Central memory CD8-positive, alpha-beta T cell (primary cell): ENCODE results near the gene ANKS4B.
"Not testable (repeated sequence)": the region's sequence is repeated elsewhere in the genome, so short reads cannot be mapped to it uniquely, and the experiment has no call there.

Experiments used
- ATAC-seq: fragments of 150-1000 bp; cut with Tn5 transposase; replicated peaks from 2 replicates; pipeline ENCODE4 v1.10.0; 2022; ENCODE audit warnings: mild to moderate bottlenecking, moderate FRiP score, moderate number of reproducible peaks; ENCODE audit not compliant: poor library complexity, severe bottlenecking; ENCODE audit errors: extremely low read depth
- DNase-seq, 2 donors: peaks; one replicate each; pipeline ENCODE4 v3.0.0; 2021; ENCODE audit warnings: low spot score in 2 of 2
- H3K27ac Mint-ChIP-seq: one replicate; pipeline ENCODE4 v1.8.0; 2022; ENCODE audit warnings: low read depth, mild to moderate bottlenecking, moderate library complexity, mixed read lengths
- H3K27me3 Mint-ChIP-seq: one replicate; pipeline ENCODE4 v1.8.0; 2022; ENCODE audit warnings: mixed read lengths
- H3K36me3 Mint-ChIP-seq: one replicate; pipeline ENCODE4 v1.8.0; 2022; ENCODE audit warnings: mild to moderate bottlenecking, moderate library complexity, mixed read lengths; ENCODE audit not compliant: insufficient read depth
- H3K4me1 Mint-ChIP-seq: one replicate; pipeline ENCODE4 v1.8.0; 2022; ENCODE audit warnings: mixed read lengths
- H3K4me3 Mint-ChIP-seq: one replicate; pipeline ENCODE4 v1.8.0; 2022; ENCODE audit warnings: mild to moderate bottlenecking, moderate library complexity, mixed read lengths
- H3K9me3 Mint-ChIP-seq: one replicate; pipeline ENCODE4 v1.8.0; 2022; ENCODE audit warnings: mixed read lengths

Gene ANKS4B

GRCh38 chr16:21272763-21273162 lies 39.3 kb downstream of the ANKS4B start:
- not testable (repeated sequence) for H3K36me3 Mint-ChIP-seq, DNase-seq, H3K4me3 Mint-ChIP-seq, H3K27ac Mint-ChIP-seq, H3K9me3 Mint-ChIP-seq, H3K4me1 Mint-ChIP-seq, ATAC-seq
- peaks cover 60% of the 10 kb centered on the region for H3K27me3 Mint-ChIP-seq

DNA sequence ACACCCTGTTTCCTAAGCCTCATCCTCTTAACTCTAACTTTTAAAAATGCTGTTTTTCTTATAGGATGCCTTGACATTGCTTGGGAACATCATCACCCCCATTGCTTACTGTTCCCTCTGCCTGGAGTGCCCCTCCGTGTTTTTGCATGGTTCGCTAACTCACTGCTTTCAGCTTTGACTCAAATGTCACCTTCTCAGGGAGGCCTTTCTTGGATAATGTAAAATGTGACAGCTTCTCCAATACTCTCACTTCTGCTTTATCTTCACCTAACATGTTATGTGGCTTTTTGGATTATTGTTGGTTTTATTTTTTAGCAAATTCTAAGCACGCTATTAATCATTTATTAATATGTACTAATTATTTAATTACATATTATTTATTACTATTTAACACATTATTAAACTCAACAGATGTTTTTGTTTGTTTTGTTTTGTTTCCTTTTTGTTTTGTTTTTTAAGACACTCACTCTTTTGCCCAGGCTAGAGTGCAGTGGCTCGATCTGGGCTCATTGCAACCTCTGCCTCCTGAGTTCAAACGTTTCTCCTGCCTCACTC lies 40.8 kb downstream of the ANKS4B start:
- ATAC-seq (no peak), DNase-seq (no peak)
- Mint-ChIP-seq H3K4me1 (peaks cover 7% of the 10 kb centered on the region), H3K9me3 (no peaks in the 10 kb centered on the region), H3K4me3 (no peak overlapping the region), H3K27ac (no peak overlapping the region), H3K36me3 (peaks cover 2% of the 10 kb centered on the region), H3K27me3 (peaks cover 75% of the 10 kb centered on the region)

DNA sequence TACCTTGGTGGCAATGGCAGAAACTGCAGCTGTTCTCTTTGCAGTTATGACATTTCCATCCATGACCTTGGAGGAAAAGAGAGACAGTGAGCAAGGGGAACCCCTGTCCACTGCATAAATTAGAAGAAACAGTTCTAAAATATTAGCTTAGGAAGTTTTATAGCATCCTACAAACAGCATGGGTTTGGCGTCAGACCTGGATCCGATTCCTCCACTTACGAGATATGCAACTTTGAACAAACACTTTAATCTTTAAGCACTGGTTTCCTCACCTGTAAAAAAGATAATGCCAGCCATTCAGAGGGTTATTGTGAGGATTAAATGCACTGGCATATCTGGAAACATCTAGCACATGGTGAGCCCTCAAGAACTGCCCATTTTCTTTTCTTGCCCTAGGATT lies 42.0 kb downstream of the ANKS4B start:
- ATAC-seq = no peak

DNA sequence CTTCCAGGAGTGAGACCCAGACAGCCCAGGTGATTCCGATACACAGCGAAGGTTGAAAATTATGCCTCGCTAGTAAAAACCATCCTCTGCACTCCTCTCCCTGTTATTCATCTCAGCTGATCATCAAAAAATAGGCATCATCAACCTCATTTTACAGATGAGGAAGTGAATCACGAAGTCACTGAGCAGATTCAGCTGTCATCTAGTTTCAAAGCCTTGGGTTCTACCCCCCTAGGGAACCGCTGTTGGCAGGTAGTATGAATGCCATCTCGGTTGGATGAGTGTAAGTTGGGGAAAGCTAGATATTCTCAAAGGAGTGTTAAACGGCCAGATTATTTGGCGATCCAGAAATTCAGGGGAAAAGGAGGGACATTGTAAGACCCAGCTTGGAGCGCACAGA lies 42.6 kb downstream of the ANKS4B start:
- Mint-ChIP-seq H3K27me3 (peaks cover 89% of the 10 kb centered on the region), H3K36me3 (peaks cover 2% of the 10 kb centered on the region), H3K4me1 (peaks cover 7% of the 10 kb centered on the region), H3K27ac (no peak overlapping the region), H3K9me3 (no peaks in the 10 kb centered on the region), H3K4me3 (no peak overlapping the region)
- DNase-seq = no peak
- no peak for ATAC-seq

More for the DNA sequence above, 42.0 kb downstream of the ANKS4B start:
- Mint-ChIP-seq H3K4me1 (peaks cover 7% of the 10 kb centered on the region), H3K9me3 (no peaks in the 10 kb centered on the region), H3K27me3 (peaks cover 88% of the 10 kb centered on the region), H3K4me3 (no peak overlapping the region), H3K27ac (no peak overlapping the region), H3K36me3 (peaks cover 2% of the 10 kb centered on the region)
- no peak for DNase-seq

DNA sequence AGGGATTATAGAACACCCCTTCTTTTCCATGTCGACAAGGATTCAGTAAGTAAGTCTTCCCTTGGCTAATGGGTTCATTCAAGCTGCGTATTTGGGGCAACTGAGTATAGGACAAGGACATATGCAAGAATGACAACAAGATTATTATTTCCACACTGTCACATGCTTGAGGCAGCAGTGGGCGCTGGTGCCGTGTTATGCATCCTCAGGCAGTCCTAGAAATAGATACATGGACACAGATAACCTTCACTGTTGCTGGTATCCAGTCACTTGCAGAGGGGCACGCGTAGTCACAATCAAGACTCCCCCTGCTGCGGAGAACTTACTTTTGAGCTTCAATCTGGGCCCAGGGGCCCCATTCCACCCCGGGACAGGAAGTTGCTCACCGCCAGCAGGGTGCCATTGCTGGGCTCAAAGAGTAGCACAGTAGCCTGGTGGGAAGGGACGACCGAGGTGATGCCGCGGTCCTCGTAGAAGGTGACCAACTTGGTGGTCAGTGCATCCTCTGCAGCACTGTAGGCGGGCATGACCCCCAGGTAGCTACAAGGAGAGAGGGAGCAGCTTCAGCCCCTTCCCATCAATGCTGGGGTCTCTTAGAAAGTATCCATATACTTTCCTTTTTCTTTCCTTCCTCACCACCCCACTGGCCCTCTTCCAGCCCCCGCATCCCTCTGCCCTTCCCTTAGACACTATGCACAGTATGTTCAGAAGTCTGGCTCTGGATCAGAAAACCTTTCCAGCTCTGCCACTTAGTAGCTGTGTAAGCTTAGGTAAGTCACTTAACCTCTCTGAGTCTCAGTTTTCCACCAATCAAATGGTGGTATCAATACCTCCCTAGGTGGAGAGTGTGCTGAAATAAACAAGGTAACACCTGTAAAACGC lies 43.8 kb downstream of the ANKS4B start:
- Mint-ChIP-seq H3K27me3 (peaks cover 94% of the 10 kb centered on the region), H3K9me3 (no peaks in the 10 kb centered on the region), H3K4me1 (peaks cover 7% of the 10 kb centered on the region), H3K27ac (no peak overlapping the region), H3K4me3 (no peak overlapping the region), H3K36me3 (peaks cover 2% of the 10 kb centered on the region)
- ATAC-seq (no peak), DNase-seq (no peak)

DNA sequence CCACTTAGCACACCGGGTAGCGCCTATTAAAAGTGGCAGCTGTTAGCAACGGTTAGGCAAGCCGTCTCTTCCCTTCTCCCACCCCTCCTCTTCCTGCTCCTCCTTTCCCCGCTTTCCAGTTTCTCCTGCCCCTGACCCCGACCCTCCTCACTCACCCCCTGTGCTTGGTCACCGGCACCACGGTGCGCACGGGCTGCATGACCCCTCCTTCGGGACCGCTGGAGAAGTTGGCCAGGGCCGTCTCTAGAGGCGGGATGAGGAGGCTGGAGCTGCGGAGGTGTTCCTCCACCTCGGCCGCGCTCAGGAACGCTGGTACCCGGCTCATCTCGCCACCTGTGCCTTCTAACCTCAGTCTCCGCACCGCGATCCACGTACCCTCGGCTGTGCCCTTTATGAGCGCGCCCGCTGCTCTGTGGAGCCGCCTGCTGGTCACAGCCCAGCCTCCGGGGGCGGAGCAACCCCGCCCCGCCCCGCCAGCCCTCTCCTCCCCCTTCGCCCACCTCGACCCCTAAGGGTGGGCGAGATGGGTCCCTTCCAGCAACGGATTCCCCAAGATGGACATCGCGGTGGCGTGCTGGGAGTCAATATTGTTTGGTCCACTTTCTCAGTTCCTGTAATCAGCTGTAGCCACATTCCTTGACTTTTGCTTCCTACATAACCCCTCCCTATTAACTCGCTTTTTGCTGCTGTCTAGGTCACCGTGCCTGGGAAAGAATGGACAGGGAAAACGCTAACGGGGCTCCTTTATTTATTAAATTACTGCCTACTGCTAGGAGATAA lies 44.6 kb downstream of the ANKS4B start, which contains the start of gene CRYM:
TSS of gene CRYM (minus strand) at position 364 of the 780 bp plus-strand sequence. CDS start at position 325, 39 bp downstream.
- H3K4me3 Mint-ChIP-seq = no peak within 1 kb of the TSS
- peaks cover 92% of the 10 kb centered on the region for H3K27me3 Mint-ChIP-seq
- H3K4me1 Mint-ChIP-seq = peaks cover 7% of the 10 kb centered on the region
- peaks cover 2% of the 10 kb centered on the region for H3K36me3 Mint-ChIP-seq
- DNase-seq (no peak), ATAC-seq (no peak)
- H3K9me3 Mint-ChIP-seq = no peaks in the 10 kb centered on the region
- no peak within 1 kb of the TSS for H3K27ac Mint-ChIP-seq

DNA sequence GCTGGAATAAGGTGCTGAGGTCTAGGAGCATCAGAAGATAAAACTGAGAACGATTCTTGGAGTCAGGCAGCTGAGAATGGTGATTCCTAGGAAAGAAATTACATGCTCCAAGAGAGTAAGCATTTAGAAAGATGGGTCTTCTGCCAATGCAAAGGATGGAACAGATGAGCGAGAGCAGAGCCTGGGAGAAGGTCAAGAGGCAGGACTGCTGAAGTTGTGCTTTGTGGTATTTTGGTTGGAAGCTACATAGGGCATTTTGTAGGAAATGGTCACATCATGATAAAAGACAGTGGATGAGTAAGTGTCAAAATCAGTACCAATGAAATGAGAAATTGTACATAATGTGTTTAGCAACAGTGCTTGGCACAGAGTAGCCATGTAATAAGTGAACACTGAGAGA lies 46.0 kb downstream of the ANKS4B start:
- DNase-seq (no peak), ATAC-seq (no peak)
- Mint-ChIP-seq H3K9me3 (peaks cover 4% of the 10 kb centered on the region), H3K4me1 (peaks cover 12% of the 10 kb centered on the region), H3K4me3 (no peak overlapping the region), H3K27me3 (peaks cover 92% of the 10 kb centered on the region), H3K36me3 (no peaks in the 10 kb centered on the region), H3K27ac (no peak overlapping the region)

GRCh38 chr16:21281698-21282389 lies 48.3 kb downstream of the ANKS4B start:
- H3K27me3 Mint-ChIP-seq = peaks cover 84% of the 10 kb centered on the region
- no peak overlapping the region for H3K27ac Mint-ChIP-seq
- H3K4me3 Mint-ChIP-seq = no peak overlapping the region

GRCh38 chr16:21283521-21284289 lies 50.2 kb downstream of the ANKS4B start:
- H3K36me3 Mint-ChIP-seq = no peaks in the 10 kb centered on the region
- H3K4me3 Mint-ChIP-seq = no peak overlapping the region
- peaks cover 6% of the 10 kb centered on the region for H3K9me3 Mint-ChIP-seq
- H3K27ac Mint-ChIP-seq = no peak overlapping the region
- peaks cover 83% of the 10 kb centered on the region for H3K27me3 Mint-ChIP-seq
- no peak for DNase-seq
- no peak for ATAC-seq
- H3K4me1 Mint-ChIP-seq = peaks cover 6% of the 10 kb centered on the region

More at GRCh38 chr16:21281698-21282389, 48.3 kb downstream of the ANKS4B start:
- H3K9me3 Mint-ChIP-seq = peaks cover 6% of the 10 kb centered on the region
- peaks cover 13% of the 10 kb centered on the region for H3K4me1 Mint-ChIP-seq
- DNase-seq (no peak), ATAC-seq (no peak)
- no peaks in the 10 kb centered on the region for H3K36me3 Mint-ChIP-seq

DNA sequence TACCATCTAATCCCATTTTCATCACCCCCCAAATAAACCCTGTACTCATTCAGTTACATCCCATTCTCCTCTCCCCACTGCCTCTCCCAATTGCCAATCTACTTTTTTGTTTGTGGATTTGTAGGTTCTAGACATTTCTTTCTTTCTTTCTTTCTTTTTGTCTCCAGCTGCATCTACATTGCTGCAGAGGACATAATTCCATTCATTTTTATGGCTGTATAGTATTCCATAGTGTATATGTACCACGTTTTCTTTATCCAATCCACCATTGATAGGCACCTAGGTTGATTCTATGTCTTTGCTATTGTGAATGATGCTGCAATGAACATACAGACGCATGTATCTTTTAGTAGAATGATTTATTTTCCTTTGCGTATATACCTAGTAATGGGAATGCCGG lies 50.9 kb downstream of the ANKS4B start:
- H3K27me3 Mint-ChIP-seq = peaks cover 83% of the 10 kb centered on the region
- H3K36me3 Mint-ChIP-seq = no peaks in the 10 kb centered on the region
- H3K27ac Mint-ChIP-seq = no peak overlapping the region
- DNase-seq (no peak), ATAC-seq (no peak)
- H3K4me3 Mint-ChIP-seq = no peak overlapping the region
- peaks cover 6% of the 10 kb centered on the region for H3K9me3 Mint-ChIP-seq
- H3K4me1 Mint-ChIP-seq = peaks cover 6% of the 10 kb centered on the region

DNA sequence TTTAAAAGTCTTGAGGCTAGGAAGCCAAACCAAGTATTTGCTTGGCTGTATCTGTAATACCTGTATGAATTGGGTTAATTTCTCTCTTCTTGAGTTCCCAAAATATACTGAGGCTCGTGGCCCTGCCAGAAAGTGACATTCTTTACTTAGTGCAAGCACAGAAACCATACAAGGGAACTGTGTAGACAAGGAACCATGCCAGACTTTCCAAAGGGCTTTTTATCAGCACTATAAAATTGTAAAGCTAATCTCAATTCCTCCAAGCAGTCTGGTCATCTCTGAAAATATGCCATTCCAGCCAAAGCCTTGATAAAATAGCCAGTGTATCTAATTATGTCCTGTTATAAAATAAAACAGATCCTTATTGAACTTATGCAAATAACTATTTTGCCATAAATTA lies 51.8 kb downstream of the ANKS4B start:
- Mint-ChIP-seq H3K27me3 (peaks cover 83% of the 10 kb centered on the region), H3K9me3 (peaks cover 6% of the 10 kb centered on the region), H3K4me3 (no peak overlapping the region), H3K27ac (no peak overlapping the region), H3K36me3 (no peaks in the 10 kb centered on the region), H3K4me1 (peaks cover 6% of the 10 kb centered on the region)
- ATAC-seq = no peak
- DNase-seq = no peak
